Neural progenitor cell (in vitro differentiated cells): ENCODE data around the gene UQCRH.

Experiments
- CTCF ChIP-seq: fragments of 200-600 bp; sonication (generic); IDR thresholded peaks from 2 replicates; pipeline ENCODE4 v1.5.1; 2017; ENCODE audit warnings: antibody characterized with exemption, mild to moderate bottlenecking
- EZH2 ChIP-seq: fragments of 200-600 bp; sonication (generic); IDR thresholded peaks from 2 replicates; pipeline ENCODE4 v1.6.1; 2017; ENCODE audit warnings: antibody characterized with exemption, mild to moderate bottlenecking, moderate library complexity
- EZH2phosphoT487 ChIP-seq: fragments of 200-600 bp; sonication (generic); IDR thresholded peaks from 2 replicates; pipeline ENCODE4 v1.6.1; 2017; ENCODE audit warnings: antibody characterized with exemption

GRCh38 chr1:46256523-46256922 lies 47.0 kb upstream of the UQCRH start:
- TF ChIP-seq CTCF: no peak
- TF ChIP-seq EZH2: no peak
- TF ChIP-seq EZH2phosphoT487: no peak
